IMR-90 (cell line): ENCODE measurements around the gene TNFRSF1A. TPM values are rescaled to one million over a fixed set of nuclear protein-coding genes. Genes with fewer than 3 reads are reported as not detected.

Source experiments
- ATAC-seq: fragments of 200-7000 bp; cut with Tn5 transposase; 2 replicates; pipeline ENCODE4 v1.9.1; 2020; ENCODE audit warnings: low read depth, mild to moderate bottlenecking, moderate library complexity
- BruUV-seq: library from RNA; stranded (reverse); fragments of 400-500 nt; replicated peaks from 2 replicates; lab custom pipeline; 2021; lab: Mats Ljungman, UMichigan
- CTCF ChIA-PET: fragments of 300-600 bp; formaldehyde crosslinking; extraction: SDS; loops from one replicate; lab custom pipeline; 2021; ENCODE audit warnings: antibody characterized with exemption; lab: Yijun Ruan, JAX
- POLR2A ChIA-PET: fragments of 300-600 bp; sonication (Branson Sonifier 250); formaldehyde crosslinking; loops from one replicate; lab custom pipeline; 2022; ENCODE audit warnings: antibody characterized with exemption; ENCODE audit not compliant: unreplicated experiment; lab: Charles Lee
- DNase-seq: peaks from one replicate; pipeline ENCODE4 v3.0.0; 2013
- H2AFZ ChIP-seq: replicated peaks from 2 replicates; pipeline ENCODE3; 2013; ENCODE audit warnings: low read length, mild to moderate bottlenecking; ENCODE audit not compliant: poor library complexity
- H2AK5ac ChIP-seq: 2 replicates; pipeline ENCODE4 v1.6.1; 2013; ENCODE audit warnings: low read depth, low read length, inconsistent platforms
- H2AK9ac ChIP-seq: replicated peaks from 2 replicates; pipeline ENCODE3; 2013; ENCODE audit warnings: mild to moderate bottlenecking, low read depth, low read length, moderate library complexity; ENCODE audit not compliant: poor library complexity
- H2BK120ac ChIP-seq: 2 replicates; pipeline ENCODE4 v1.6.1; 2013; ENCODE audit warnings: low read depth, low read length, inconsistent platforms
- H2BK15ac ChIP-seq: 3 replicates; pipeline ENCODE4 v1.6.1; 2013; ENCODE audit warnings: low read depth, low read length, inconsistent platforms
- H2BK20ac ChIP-seq: 2 replicates; pipeline ENCODE4 v1.6.1; 2013; ENCODE audit warnings: low read depth, mild to moderate bottlenecking, inconsistent platforms, low read length, moderate library complexity
- H2BK5ac ChIP-seq: 2 replicates; pipeline ENCODE4 v1.6.1; 2013; ENCODE audit warnings: mild to moderate bottlenecking, low read depth, low read length, inconsistent platforms; ENCODE audit not compliant: poor library complexity, severe bottlenecking
- H3K14ac ChIP-seq: replicated peaks from 2 replicates; pipeline ENCODE4 v1.6.1; 2013; ENCODE audit warnings: low read depth, low read length, inconsistent platforms
- H3K18ac ChIP-seq: 2 replicates; pipeline ENCODE4 v1.6.1; 2013; ENCODE audit warnings: low read depth, low read length, control low read depth
- H3K23ac ChIP-seq: 2 replicates; pipeline ENCODE4 v1.6.1; 2013; ENCODE audit warnings: low read depth, low read length, inconsistent platforms
- H3K27ac ChIP-seq: 2 replicates; pipeline ENCODE4 v1.5.1; 2013; ENCODE audit warnings: mild to moderate bottlenecking, control low read depth, low read length; ENCODE audit not compliant: insufficient read depth
- H3K27me3 ChIP-seq: 2 replicates; pipeline ENCODE4 v1.6.1; 2013; ENCODE audit warnings: low read length; ENCODE audit not compliant: control insufficient read depth, insufficient read depth
- H3K36me3 ChIP-seq: 2 replicates; pipeline ENCODE4 v1.6.1; 2013; ENCODE audit warnings: low read length, mixed read lengths; ENCODE audit not compliant: control insufficient read depth, insufficient read depth
- H3K4ac ChIP-seq: 2 replicates; pipeline ENCODE4 v1.6.1; 2013; ENCODE audit warnings: low read depth, low read length, inconsistent platforms
- H3K4me1 ChIP-seq: 2 replicates; pipeline ENCODE4 v1.6.1; 2013; ENCODE audit warnings: low read length, mixed read lengths; ENCODE audit not compliant: control insufficient read depth, insufficient read depth
- H3K4me2 ChIP-seq: 2 replicates; pipeline ENCODE4 v1.6.1; 2013; ENCODE audit warnings: low read depth, mild to moderate bottlenecking, control low read depth, low read length, moderate library complexity
- H3K4me3 ChIP-seq: 2 replicates; pipeline ENCODE4 v1.5.1; 2013; ENCODE audit warnings: low read depth, mild to moderate bottlenecking, control low read depth, low read length, moderate library complexity; ENCODE audit not compliant: insufficient read depth
- H3K56ac ChIP-seq: 2 replicates; pipeline ENCODE4 v1.6.1; 2013; ENCODE audit warnings: low read length, inconsistent platforms; ENCODE audit not compliant: insufficient read depth; ENCODE audit errors: extremely low read depth
- H3K79me1 ChIP-seq, 2 experiments: 2 replicates each; pipeline ENCODE4 v1.6.1; 2013; ENCODE audit warnings: low read length in 2 of 2, inconsistent platforms in 1 of 2, low read depth in 1 of 2
- H3K9ac ChIP-seq: 2 replicates; pipeline ENCODE4 v1.6.1; 2013; ENCODE audit warnings: low read depth, low read length, control low read depth
- H3K9me1 ChIP-seq: 2 replicates; pipeline ENCODE4 v1.6.1; 2013; ENCODE audit warnings: low read length, inconsistent platforms; ENCODE audit not compliant: insufficient read depth
- H3K9me3 ChIP-seq: 2 replicates; pipeline ENCODE4 v1.6.1; 2013; ENCODE audit warnings: low read length; ENCODE audit not compliant: control insufficient read depth, insufficient read depth
- H4K20me1 ChIP-seq: 2 replicates; pipeline ENCODE4 v1.6.1; 2013; ENCODE audit warnings: low read length, inconsistent platforms; ENCODE audit not compliant: insufficient read depth
- H4K5ac ChIP-seq: 2 replicates; pipeline ENCODE4 v1.6.1; 2013; ENCODE audit warnings: mild to moderate bottlenecking, low read depth, low read length, control low read depth
- H4K8ac ChIP-seq, 2 experiments: 2 replicates each; pipeline ENCODE4 v1.6.1; 2013; ENCODE audit warnings: low read depth in 2 of 2, low read length in 2 of 2, control low read depth in 1 of 2, inconsistent platforms in 1 of 2
- H4K91ac ChIP-seq: 2 replicates; pipeline ENCODE4 v1.6.1; 2013; ENCODE audit warnings: low read depth, low read length, inconsistent platforms; ENCODE audit not compliant: insufficient read depth
- FOS ChIP-seq: fragments of 150-350 bp; IDR thresholded peaks from 2 replicates; pipeline ENCODE4 v1.6.1; 2016; ENCODE audit warnings: low read depth, low read length
- MAZ ChIP-seq: IDR thresholded peaks from 2 replicates; pipeline ENCODE4 v1.6.1; 2012; ENCODE audit warnings: low read depth, mild to moderate bottlenecking, low read length, improper control_type of control experiment, moderate library complexity, borderline replicate concordance
- NFE2L2 ChIP-seq: fragments of 150-350 bp; IDR thresholded peaks from 2 replicates; pipeline ENCODE4 v1.6.1; 2016; ENCODE audit warnings: low read depth, mild to moderate bottlenecking, low read length
- SMC3 ChIP-seq: fragments of 150-350 bp; IDR thresholded peaks from 2 replicates; pipeline ENCODE4 v1.6.1; 2016; ENCODE audit warnings: low read depth, mild to moderate bottlenecking, antibody characterized with exemption, low read length, moderate library complexity
- WGBS, 2 experiments: methylation state at CpG; one replicate each; pipeline versions ENCODE4 v1.1.5 to v1.1.7; 2013; ENCODE audit warnings: missing lambda C conversion rate in 2 of 2; ENCODE audit not compliant: insufficient read length in 1 of 2; ENCODE audit errors: extremely low coverage in 2 of 2; 5-methylcytosine and 5-hydroxymethylcytosine counted together
- dilution Hi-C: fragments of 300-500 bp; cut with HindIII; formaldehyde crosslinking; loops from one replicate; pipeline ENCODE4 v1.14.3; 2018; ENCODE audit warnings: low sequenced_read_pairs; ENCODE audit not compliant: unreplicated experiment
- in situ Hi-C: fragments of 300-500 bp; cut with MboI; formaldehyde crosslinking; loops from 3 replicates; pipeline ENCODE4 v1.14.3; 2019; ENCODE audit warnings: low sequenced_read_pairs, inconsistent platforms, mixed read lengths
- intact Hi-C: fragments of 100-400 bp; cut with micrococcal nuclease; formaldehyde crosslinking; loops from 2 replicates; pipeline ENCODE4 v1.10.0; 2022
- polyA plus RNA-seq, 3 experiments: library from polyadenylated mRNA; depleted of rRNA; stranded (reverse); fragments of >200 nt; gene quantifications; 2 replicates each; pipeline ENCODE4 v1.2.3, GENCODE V29; 2012; ENCODE audit warnings: low replicate concordance in 1 of 3
- total RNA-seq: library from RNA; depleted of rRNA; stranded (reverse); fragments of >200 nt; gene quantifications from 2 replicates; pipeline ENCODE4 v1.2.3, GENCODE V29; 2012

Gene TNFRSF1A
- total and polyA plus RNA-seq, 2 of the 4 experiments (the other 2 are of a cell fraction), result 79.6 to 136 TPM

GRCh38 chr12:6312529-6313325 is 29.1 kb downstream of the TNFRSF1A start:
- dilution Hi-C loops, result no loop called here
- Histone ChIP-seq H3K4me3 (no peak overlapping the region), H3K4me2 (no peak overlapping the region), H3K23ac (no peak overlapping the region), H3K27me3 (peaks cover 24% of the 10 kb centered on the region), H4K5ac (no peak overlapping the region), H2BK15ac (no peak overlapping the region), H3K9me1 (peaks cover 6% of the 10 kb centered on the region), H3K79me1 (no peaks in the 10 kb centered on the region), H2BK5ac (no peak overlapping the region), H3K9ac (no peak overlapping the region), H2AFZ (peak overlapping the region; percentile 65), H3K56ac (no peak overlapping the region), H3K18ac (no peak overlapping the region; the same call in 1 of the 2 replicates), H4K91ac (peak overlapping the region; percentile 33; the same call in 1 of the 2 replicates), H3K14ac (0 out of 2 replicates have a peak overlapping the region, but pooled peaks have one; percentile 32), H3K9me3 (no peaks in the 10 kb centered on the region), H3K36me3 (no peaks in the 10 kb centered on the region), H2BK120ac (no peak overlapping the region), H3K27ac (no peak overlapping the region), H2AK5ac (peak overlapping the region; percentile 43; the same call in 1 of the 2 replicates), H2AK9ac (peak overlapping the region; percentile 89), H3K4ac (0 out of 2 replicates have a peak overlapping the region, but pooled peaks have one; percentile 42), H4K20me1 (no peaks in the 10 kb centered on the region), H3K4me1 (peaks cover 10% of the 10 kb centered on the region), H4K8ac (no peak overlapping the region), H2BK20ac (no peak overlapping the region; the same call in 1 of the 2 replicates)
- CTCF ChIA-PET, result interaction anchor here (1.1 kb wide), 1 partner anchor 10 kb away, joined by 3 read pairs; no protein-coding TSS in a partner anchor
- DNase-seq, result no peak
- intact Hi-C loops, result no loop called here
- TF ChIP-seq NFE2L2 (no peak), MAZ (no peak), SMC3 (no peak), FOS (no peak)
- WGBS, 2 experiments, result 73% methylated on average over 9 of the region's 11 CpGs; no CpG with 5 or more reads in 1 of the 2 experiments
- peak; percentile 55 for ATAC-seq
- POLR2A ChIA-PET, result no interaction called here
- in situ Hi-C loops, result no loop called here
- BruUV-seq, result no TSS peak
